HG02981 (cell line): ENCODE measurements around the gene MAN2A2.

Experiments used
- ATAC-seq: cut with Tn5 transposase; IDR thresholded peaks from one replicate; pipeline ENCODE4 v1.9.1; 2021; ENCODE audit warnings: mild to moderate bottlenecking, moderate library complexity; ENCODE audit not compliant: unreplicated experiment

The MAN2A2 gene

DNA sequence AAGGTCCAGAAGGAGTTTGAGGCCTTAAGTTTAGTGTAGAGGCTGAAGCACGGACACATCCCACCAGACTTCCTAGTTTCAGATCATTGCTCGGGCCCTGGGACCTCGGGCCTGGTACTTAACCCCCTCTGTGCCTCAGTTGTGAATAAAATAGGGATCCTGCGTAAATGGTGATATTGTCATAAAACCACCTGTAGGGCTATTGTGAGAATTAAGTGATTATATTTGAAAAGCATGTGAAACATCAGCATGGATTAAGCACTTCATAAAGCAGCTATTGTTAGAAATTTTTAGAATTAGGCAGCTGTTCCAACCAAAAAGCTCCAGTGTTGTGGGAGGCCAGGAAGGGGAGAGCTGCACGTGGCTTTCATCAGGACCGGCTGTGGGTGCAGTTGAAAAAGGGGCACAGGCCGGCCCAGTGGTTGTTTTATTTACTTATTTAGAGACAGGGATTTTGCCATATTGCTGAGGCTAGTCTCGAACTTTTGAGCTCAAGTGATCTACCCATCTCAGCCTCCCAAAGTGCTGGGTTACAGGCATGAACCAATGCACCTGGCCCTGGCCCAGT, 56.0 kb downstream of the MAN2A2 start:
- no peak for ATAC-seq

DNA sequence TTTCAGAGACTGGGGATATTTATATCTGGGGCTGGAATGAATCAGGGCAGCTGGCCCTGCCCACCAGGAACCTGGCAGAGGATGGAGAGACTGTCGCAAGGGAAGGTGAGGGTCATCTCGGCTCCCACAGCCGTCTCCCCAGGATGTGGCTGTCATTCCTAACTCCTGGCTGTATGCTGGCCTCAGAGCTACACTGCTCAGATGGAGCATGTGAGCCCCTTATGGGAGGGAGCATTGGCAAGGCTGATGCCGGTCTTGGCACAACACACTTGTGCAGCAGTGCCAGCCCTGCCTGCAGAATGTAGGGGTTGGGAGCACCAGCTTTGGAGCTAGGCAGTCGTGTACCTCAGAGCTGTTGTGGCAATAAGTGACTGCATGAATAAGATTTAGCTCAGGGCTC, 56.8 kb downstream of the MAN2A2 start:
- no peak for ATAC-seq

DNA sequence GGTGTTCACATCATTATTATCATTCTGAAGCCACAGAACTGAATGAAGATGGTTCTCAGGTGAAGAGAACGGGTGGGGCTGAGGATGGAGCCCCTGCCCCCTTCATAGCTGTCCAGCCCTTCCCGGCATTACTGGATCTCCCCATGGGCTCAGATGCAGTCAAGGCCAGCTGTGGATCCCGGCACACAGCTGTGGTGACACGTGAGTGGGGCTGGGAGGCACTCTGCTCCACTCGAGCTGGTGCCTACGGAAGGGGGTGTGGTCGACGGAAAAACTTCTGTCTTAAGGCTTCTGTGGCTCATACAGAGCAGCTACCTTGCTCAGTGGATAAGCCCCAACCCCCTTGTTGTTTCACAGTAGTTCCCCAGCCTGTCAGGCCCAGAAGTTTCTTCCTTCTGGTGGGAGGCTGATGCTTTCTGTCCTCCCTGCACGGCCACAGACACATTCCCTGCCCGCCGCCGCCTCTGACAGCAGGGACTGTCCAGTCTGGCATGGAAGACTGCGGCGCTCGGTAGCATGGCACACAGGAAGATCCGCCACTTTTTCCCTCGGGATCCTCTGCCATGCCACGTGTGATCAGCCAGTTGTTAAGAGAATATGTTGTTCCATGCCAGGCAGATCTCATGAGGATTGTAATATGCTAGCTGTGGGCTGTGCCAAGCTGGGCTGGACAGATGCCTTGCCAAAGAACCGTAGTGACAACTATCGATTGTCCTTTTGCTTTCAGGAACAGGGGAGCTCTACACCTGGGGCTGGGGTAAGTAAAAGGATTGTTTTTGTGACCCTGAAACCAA, 57.4 kb downstream of the MAN2A2 start:
- ATAC-seq, result no peak

DNA sequence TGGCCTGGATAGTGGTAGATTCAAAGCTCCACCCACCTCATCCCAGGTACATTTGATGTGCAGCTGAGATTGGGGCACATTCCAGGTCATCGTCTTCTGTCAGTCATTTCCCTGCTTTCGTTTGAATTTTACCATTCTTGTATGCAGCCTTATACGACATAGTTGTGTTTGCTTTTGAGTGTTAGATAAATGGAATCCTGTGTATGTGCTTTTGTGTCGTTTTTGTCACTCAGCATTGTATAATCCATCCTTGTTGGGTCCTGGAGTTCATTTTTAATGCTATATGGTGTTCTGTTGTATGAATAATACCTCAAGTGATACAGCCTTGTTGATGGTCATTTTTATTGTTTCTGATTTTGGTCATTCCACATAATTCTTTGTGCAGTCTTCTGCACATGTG, 58.9 kb downstream of the MAN2A2 start:
- no peak for ATAC-seq

DNA sequence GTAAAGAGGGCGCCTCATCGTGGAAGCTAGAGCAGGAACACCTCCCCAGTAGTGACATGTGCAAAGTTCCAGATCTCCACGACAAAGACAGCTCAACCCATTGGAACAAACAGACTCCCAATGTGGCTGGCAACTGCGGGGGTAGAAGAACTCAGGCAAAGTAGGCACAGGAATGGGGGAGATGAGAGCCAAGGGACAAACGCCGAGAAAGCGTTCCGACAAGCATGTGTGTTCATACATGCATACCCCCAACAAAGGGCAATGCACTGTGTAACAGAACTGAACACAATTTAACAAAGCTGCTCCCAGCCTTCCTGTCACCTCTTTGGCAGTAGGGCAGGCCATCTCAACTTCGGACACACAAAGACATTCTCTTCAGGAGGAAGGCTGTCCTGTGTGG, 63.2 kb downstream of the MAN2A2 start:
- no peak for ATAC-seq

DNA sequence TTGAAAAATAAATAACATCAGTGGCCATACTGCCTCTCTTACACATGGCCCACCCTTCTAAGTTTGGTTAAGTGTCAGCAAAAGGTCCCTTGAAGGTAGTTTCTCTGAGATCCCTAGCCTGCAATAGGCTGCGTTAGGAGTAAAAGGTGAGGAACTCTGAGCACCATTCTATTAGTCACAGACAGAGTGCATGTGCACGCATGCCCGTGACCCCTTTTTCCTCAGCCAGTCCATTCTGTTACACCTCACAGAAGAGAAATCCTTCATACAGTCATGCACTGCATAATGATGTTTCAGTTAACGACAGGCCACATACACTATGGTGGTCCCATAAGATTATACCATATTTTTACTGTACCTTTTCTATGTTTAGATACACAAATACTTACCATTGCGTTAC, 64.1 kb downstream of the MAN2A2 start:
- ATAC-seq, result no peak

DNA sequence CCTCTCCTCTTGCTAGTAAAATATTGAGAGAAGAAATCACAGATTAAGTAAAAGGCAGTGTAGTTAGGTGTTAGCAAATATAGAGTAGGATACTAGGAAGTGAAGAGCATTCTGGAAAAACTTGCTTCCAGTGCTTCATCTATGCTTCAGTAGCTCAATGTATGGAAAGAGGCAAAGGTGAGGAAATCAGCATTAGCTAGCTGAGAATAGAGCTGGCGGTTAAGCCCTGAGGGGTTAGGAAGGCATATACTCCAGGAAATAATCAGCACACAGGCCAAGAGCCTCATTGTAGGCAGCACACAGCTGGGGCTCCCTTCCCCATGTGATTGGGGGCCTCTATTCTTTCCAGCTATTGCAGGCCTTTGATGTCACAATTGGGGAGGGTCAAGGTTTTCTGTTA, 65.3 kb downstream of the MAN2A2 start:
- ATAC-seq, result no peak

DNA sequence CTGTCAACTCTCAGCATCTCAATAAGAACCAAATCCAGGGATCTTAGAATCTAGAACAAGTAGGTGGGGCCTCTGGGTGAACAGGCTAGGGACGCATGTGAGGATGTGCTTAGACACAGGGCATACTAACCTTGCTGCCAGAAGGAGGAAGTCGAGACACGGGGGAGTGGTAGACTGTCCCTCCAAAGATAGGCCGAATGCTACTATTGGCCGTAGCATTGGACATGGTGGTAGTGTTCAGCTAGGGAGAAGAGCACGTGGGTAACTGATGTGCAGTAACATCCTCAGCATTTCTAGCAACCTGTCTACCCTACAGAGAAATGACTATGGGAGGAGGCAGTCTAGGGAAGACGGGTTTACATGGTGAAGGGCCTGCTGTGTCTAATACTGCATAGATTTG, 67.2 kb downstream of the MAN2A2 start:
- no peak for ATAC-seq

DNA sequence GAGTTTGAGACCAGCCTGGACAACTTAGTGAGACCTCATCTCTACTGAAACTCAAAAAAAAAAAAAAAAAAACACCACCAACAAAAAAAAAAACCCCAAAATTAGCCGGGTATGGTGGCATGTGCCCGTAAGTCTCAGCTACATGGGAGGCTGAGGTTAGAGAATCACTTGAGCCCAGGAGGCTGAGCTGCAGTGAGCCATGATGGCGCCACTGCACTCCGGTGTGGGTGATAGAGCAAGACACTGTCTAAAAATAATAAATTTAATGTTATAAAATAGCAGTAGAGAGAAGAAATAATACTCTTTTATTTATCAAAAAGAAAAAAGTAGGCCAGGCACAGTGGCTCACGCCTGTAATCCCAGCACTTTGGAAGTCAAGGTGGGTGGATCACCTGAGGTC, 69.0 kb downstream of the MAN2A2 start:
- no peak for ATAC-seq
